ENCODE data around the gene ADAMTS15.

The ADAMTS15 gene

DNA sequence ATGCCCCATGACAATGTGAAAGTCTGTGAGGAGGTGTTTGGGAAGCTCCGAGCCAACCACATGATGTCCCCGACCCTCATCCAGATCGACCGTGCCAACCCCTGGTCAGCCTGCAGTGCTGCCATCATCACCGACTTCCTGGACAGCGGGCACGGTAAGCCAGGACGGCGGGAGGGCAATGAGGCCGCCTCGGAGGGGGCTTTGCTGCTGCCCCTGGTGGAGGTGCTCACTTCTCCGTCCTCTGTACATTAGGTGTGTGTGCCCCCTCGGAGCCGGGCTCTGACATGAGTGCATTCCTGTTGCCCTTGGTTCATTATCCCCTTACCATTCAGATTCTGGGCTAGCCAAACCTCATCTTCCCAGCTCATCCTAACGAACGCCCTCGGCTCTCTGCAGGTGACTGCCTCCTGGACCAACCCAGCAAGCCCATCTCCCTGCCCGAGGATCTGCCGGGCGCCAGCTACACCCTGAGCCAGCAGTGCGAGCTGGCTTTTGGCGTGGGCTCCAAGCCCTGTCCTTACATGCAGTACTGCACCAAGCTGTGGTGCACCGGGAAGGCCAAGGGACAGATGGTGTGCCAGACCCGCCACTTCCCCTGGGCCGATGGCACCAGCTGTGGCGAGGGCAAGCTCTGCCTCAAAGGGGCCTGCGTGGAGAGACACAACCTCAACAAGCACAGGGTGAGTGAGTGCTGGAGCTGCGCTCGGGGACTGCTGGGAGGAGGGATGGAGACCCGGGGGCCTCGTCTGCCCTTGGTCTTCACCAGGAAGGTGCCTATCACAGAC lies 13.8 kb downstream of the ADAMTS15 start:
- DNase-seq (ENCODE audit: low read depth in 2 of 2), result no peak

DNA sequence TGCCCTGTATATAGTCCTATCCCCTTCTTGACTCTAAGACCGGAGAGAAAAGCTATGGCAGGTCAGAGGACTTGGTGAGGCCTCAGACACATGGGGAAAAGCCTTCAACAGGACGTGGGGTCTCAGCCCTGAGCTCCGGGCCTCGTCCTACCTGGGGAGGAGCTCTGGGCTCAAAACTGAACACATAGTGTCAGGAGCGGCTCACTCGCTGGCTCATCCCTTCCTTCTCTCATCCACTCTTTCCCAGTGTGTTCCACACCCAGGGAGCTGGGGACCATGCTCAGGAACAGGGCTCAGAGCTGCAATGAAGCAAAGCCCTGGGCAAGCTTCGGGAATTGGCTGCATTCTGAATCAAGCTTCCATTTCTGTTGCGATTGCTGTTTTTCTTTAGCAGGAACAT lies 14.5 kb downstream of the ADAMTS15 start:
- DNase-seq (ENCODE audit: low read depth in 2 of 2), result no peak

DNA sequence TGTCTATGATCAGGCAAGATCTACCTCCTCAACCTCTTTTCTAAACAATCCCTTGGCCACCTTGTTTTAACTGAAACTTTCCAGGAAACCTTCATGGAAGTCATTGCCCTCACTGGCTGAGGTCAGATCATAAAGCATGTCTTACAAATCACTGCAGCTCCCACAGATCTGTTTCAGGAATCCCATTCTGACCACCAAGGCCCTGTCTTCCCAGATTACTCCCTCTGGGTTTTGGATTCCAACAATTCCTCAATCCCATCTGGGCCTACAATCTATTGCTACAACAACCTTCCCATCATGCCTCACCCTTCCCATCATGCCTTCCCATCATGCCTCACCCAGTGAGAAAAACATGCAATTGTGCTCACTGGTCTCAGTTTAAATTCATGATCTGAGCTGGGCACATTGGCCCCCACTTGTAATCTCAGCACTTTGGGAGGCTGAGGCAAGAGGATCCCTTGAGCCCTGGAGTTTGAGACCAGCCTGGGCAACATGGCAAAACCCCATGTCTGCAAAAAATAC lies 15.9 kb downstream of the ADAMTS15 start:
- no peak for DNase-seq (ENCODE audit: low read depth in 2 of 2)

DNA sequence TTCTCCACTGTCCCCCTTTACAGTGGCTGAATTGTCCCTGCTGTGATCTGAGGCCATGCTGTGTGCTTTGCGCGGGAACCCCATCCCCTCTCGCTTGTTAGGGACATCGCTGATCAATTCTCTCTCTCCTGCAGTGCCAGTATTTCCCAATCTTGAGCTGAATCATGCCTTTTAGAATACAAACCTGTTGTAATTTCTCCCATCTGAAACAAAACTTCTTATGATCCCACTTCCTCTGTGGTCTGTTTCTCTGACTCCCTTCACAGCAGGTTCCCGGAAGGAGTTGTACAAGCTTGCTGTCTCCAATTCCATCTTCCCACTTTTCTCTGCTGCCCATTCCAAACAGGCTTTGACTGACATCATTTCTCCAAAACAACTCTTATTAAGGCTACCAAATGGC lies 16.8 kb downstream of the ADAMTS15 start:
- no peak for DNase-seq (ENCODE audit: low read depth in 2 of 2)

DNA sequence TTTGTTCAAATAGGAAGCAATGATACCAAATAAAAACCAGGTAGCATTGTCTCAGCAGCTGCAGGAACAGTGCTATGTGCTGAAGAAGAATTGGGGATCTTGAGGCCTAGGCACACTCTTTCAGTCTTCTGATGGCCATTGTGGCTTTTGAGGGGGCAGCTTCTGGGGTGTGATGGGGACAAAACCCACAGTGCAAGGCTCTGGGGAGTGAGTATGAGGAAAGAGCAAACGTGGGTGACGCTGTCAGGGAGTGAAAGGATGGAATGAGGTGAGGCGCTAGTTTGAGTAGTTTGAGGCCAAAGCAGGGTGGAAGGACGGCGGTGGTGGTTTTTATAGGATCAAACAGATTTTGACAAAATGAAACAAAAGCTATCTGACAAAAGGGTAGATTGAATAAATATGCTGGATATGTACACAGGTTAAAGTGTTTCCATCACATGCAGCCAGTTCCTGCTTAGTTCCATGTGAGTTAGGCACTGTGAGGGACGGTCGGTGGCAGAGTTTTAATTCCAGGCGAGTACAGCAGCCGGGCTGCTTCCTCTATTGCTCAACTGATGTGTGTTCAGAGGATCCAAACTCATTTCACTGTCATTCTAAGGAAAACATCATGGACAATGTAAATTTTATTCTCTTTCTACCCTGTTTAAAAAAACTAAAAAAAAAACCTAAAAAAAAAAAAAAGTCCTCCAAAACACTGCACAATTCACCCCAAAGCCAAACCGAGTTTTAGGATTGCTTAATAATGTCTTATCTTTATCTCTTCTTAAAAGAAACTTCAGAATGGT lies 18.9 kb downstream of the ADAMTS15 start:
- DNase-seq (ENCODE audit: low read depth in 2 of 2), result no peak

DNA sequence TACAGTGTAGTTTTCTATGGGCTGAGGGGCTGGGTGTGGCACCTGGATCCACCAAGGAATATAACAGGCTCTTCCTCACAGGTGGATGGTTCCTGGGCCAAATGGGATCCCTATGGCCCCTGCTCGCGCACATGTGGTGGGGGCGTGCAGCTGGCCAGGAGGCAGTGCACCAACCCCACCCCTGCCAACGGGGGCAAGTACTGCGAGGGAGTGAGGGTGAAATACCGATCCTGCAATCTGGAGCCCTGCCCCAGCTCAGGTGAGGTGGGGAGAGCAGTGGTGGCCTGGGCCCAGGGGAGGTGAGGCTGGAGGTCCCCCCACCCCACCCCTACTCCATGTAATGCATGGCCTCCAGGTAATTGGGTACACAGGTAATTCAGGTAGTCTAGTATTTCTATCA lies 20.7 kb downstream of the ADAMTS15 start:
- no peak for DNase-seq (ENCODE audit: low read depth in 2 of 2)

DNA sequence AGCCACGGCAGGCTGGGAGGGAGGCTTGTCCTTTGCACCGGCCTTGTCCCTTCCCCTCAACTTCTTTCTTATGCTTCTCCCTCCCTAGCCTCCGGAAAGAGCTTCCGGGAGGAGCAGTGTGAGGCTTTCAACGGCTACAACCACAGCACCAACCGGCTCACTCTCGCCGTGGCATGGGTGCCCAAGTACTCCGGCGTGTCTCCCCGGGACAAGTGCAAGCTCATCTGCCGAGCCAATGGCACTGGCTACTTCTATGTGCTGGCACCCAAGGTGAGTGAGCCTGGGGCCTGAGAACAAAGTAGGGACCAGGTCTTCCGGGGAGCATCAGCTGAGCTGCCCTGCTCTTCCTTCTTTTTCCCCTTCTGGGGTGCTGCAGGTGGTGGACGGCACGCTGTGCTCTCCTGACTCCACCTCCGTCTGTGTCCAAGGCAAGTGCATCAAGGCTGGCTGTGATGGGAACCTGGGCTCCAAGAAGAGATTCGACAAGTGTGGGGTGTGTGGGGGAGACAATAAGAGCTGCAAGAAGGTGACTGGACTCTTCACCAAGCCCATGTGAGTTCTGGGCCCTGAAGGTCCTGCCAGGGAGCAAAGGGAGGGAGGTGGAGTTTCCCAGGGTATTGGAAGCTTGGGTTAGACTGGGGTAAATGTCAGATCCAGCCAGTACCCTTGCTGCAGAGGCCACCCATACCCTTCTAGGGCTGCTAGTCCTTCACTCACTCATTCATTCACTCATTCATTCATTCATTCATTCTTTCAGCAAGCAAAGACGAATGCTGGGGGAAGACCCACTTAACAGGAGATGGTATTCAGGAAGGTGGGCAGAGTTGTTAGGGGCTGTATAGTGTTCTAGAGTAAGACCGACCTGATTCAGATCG lies 22.6 kb downstream of the ADAMTS15 start:
- DNase-seq (ENCODE audit: low read depth in 2 of 2), result no peak

DNA sequence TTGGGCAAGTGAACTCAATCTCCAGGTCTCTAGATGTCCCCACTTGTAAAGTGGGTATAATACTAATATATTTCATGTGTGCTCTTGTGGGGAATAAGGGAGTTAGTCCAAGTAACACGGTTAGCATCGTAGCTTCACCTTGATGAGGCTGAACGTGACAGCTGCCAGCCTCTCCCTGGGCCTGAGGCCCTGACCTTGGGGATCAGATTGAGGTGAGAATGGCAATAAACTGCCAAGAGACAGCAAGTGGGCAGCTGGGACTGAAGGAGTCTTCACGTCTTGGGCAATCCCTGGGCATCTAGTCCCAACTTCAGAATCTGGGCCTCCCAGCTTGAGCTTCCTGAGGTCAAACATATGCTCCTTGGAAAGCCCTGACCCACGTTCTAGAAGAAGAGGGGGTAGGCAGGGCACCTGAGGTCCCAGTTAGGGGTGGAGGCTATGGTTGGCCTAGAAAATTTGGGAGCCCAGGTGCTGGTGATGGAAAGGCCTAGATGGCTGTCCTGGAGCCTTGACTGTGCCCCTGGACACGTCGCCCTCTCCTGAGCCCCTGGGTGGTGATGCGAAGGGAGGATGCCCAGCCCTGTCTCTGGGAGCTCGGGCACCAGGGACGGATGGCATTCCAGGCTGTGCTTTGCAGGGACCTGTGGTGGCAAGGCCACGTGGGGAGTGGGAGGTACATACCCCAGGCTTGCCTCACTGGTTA lies 23.4 kb downstream of the ADAMTS15 start:
- no peak for DNase-seq (ENCODE audit: low read depth in 2 of 2)

DNA sequence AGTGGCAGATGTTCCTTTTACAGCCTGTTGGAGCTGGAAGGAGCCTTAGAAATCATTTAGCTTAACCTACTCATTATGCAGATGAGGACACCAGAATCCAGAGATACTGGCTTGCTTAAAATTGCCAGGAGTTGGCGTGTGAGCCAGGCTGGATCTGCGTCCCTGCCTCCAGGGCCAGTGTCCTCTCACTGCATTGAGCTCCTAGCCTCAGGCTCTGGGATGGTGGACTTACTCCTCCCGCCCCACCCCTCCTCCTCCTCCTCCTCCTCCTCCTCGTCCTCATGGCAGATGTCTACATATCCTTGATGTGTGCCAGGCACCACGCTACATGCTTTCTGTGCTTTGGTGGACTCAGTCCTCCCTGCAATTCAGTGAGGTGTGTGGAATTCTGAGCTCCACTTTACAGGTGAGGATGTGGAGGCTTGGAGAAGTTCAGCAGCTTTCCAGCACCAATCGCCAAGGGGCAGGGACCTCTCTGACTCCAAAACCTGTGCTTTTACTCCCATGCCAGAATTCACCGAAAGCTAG lies 24.1 kb downstream of the ADAMTS15 start:
- DNase-seq (ENCODE audit: low read depth in 2 of 2), result no peak

DNA sequence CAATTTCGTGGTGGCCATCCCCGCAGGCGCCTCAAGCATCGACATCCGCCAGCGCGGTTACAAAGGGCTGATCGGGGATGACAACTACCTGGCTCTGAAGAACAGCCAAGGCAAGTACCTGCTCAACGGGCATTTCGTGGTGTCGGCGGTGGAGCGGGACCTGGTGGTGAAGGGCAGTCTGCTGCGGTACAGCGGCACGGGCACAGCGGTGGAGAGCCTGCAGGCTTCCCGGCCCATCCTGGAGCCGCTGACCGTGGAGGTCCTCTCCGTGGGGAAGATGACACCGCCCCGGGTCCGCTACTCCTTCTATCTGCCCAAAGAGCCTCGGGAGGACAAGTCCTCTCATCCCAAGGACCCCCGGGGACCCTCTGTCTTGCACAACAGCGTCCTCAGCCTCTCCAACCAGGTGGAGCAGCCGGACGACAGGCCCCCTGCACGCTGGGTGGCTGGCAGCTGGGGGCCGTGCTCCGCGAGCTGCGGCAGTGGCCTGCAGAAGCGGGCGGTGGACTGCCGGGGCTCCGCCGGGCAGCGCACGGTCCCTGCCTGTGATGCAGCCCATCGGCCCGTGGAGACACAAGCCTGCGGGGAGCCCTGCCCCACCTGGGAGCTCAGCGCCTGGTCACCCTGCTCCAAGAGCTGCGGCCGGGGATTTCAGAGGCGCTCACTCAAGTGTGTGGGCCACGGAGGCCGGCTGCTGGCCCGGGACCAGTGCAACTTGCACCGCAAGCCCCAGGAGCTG lies 24.8 kb downstream of the ADAMTS15 start:
- DNase-seq (ENCODE audit: low read depth in 2 of 2), result no peak

DNA sequence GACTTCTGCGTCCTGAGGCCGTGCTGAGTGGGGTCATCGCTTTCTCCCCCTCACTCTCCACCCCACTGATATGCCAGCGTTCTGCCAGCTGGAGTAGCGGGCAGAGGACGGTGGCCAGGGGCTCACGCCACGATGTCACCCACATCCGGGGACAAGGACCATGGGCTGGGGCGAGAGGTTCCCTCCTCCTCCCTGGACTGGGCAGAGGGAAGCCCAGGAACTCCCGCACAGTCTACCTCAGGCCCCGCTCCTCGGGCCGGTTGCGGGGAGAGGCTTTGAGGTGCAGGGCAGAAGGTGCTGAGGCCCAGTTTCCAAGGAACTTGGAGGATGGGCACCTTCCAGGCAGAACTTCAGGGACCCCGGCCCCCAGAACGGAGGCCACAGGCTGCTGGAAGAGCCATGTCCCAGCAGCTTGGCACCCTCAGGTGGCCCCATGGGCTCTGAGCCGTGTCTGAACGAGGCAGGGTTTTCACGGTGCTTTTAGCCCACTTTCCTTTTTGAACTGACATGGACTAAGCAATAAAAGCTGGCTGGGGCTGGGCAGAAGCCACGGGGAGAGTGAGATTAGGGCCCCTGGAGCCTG lies 25.4 kb downstream of the ADAMTS15 start:
- no peak for DNase-seq (ENCODE audit: low read depth in 2 of 2)

DNA sequence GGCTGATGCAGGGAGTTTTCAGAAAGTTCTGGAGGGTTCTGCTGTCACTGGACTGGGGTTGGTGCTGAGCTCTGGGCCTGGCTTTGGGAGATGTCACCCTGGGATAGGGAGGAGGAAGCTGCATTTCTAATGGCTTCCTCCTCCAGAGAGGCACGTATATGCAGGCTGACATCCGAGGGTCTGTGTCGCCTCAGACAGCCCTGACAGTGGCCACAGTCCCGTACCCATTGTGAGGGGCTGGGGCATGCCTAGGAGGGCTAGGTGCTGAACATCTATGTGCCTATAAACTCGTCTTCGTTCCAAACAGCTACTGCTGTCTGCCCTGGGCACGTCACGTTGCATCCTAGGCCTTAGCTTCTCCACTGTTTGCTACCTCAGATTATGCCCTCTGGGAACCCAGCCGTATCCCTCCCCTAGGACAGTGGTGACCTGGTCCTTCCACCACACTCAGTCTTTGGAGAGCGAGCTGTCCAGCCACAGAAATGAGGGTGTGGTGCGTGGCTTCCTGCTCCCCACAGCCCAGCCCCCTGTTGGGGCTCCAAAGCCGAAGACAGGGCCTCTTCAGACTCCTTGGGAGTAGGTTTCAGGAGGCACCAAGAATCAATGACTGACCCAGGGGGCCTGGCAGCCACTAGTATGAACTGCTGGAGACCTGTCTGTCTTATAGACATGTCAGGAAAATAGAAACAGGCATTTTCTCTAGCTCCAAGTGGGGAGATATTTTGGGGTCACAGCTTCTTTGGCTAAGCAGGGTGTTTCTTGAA lies 26.4 kb downstream of the ADAMTS15 start:
- no peak for DNase-seq (ENCODE audit: low read depth in 2 of 2)

DNA sequence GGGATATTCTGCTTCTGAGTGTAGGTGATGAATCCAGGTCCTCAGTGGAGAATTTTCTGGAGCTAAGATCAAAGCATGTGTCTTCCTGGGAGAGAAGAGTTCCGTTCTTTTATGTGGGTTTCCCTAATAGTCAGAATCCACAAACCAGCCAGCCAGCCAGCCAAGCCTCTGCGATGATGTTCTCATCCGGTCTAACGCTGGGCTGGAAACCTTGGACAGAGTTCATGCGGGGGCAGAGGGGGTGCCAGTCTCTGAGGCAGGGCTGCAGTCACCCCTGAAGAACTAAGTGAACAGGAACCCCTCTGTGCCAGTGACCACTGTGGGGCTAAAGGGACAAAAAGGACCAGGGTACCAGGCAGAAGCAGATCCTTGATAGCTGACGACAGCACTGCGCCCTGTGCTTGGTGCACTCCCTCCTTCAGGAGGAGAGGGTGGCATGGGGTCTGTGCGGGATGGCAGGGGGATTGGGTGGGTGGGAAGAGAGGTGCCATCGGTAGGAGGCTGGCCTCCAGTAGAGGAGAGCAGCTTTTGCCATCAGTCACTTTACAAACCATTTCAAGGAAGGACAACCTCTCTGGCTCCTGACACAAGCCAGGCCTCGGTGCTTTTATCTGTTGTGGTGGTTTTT lies 27.1 kb downstream of the ADAMTS15 start:
- no peak for DNase-seq (ENCODE audit: low read depth in 2 of 2)

DNA sequence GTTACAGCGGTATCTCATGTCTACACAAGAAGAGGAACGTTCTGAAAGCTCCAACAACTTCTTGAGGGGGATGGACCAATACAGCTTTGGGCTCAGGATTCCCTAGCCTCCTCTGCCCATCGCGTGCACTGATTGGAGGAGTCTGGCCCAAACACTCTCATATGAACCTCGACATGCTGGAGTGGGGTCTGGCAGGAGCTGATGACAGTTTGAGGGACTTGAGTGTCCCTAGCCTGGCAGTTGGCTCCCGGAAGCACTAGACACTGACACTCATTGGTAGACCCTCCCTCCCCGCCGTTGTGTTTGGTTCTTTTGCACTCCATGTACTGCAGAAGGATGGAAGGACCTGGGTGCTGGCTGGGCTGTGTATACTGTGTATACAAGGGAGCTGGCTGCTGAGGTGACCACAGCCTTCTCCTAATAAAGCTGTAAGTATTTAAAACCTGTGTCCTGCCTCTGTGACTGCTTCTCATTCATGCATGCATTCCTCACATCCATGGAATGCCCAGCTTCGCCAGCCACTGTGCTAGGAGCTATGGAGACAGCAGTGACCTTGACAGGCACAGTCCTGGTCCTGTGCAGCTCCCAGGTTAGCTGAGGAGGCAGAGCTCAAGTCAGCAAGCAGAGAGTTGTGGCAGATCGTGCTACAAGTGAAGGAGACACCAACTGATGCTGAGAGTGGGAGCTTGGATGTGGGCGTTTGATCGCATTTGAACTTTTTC lies 27.9 kb downstream of the ADAMTS15 start:
- no peak for DNase-seq (ENCODE audit: low read depth in 2 of 2)

DNA sequence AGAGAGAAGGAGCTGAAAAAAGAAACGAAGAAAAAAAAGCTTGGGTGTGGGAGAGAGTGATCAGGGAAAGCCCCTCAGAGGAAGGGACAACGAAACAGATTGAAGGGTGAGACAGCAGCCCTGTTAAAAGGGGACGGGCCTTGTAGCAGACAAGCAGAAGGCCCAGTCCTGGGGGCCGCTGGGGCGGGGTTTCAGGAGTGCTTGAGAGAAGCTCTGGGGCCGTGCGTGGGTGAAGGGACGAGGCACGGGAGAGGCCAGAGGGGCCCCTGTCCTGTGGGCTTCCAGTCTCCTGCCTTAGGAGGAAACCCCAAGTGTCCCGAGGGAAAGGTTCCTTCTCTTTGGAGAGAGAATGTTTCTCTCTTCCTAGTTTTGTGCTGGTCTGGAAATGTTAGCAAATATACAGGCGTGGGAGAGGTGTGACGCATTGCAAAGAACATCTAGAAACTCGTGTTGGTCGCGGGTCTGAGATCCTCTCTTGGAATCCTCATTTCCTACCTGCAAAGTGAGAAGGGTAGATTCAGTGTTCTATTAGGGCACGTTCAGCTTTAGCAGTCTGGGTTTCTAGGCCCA lies 28.6 kb downstream of the ADAMTS15 start:
- DNase-seq (ENCODE audit: low read depth in 2 of 2), result no peak

DNA sequence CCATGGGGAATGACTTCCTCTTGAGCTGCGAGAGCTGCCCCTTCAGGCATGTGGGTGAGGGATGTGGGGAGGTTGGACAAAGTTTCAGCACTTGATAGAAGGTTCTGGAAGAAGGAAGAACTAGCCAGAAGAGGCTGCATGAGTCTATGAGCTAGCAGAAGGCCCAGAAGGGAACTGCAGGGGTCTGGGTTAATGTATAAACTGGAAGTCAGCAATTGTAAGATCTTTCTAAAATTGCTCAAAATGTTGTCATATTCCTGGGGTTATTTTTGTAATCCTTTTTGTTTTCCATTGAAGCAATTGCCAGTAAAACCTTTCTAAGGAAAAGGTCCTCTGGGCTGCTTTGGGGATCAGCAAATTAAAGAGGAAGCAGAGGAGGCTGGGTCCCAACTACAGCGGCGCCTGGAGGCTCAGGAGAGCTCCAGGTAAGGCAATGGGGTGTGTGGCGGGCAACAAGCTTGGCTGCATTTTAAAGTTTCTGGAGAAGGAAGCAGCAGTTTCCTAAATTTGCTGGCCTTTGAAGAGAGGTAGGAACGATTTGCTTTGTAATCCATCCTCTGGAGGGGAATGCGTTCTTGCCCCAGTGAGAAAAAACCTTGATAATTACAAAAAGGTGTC lies 29.2 kb downstream of the ADAMTS15 start:
- no peak for DNase-seq (ENCODE audit: low read depth in 2 of 2)

DNA sequence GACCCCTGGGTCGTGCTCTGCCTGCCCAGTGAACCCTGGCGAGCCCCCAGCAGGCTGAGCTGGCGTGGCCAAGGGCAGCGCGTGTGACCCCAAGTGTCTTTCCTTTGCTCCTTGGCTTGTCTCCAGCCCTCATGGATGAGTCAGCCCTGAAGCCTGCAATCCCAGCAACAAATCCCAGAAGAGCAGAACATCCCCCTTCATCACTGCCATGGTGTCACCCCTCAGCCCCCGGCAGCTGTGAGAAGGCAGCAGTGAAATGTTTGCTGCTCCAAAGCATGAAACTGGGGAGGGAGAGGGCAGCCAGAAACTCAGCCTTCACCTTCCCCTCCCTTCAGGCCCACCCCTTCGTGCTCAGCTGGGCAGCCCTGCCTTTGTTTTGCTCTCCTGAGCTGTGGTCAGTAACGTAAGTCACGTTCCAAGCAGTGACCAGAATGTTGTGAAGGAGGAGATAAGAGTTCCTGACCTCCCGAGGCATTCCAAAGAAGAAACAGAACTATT lies 29.8 kb downstream of the ADAMTS15 start:
- no peak for DNase-seq (ENCODE audit: low read depth in 2 of 2)
